Smooth muscle cell (in vitro differentiated cells): ENCODE data around the gene NOTUM. TPM values are rescaled to one million over a fixed set of nuclear protein-coding genes. Genes with fewer than 3 reads are reported as not detected.

ENCODE experiments used
- DNase-seq: peaks from one replicate; lab custom pipeline; 2025; ENCODE audit not compliant: unreplicated experiment; lab: John Stamatoyannopoulos, UW
- H2AFZ ChIP-seq: fragments of 200-600 bp; sonication (generic); 2 replicates; pipeline ENCODE4 v1.6.0; 2016; ENCODE audit warnings: antibody characterized with exemption, low read depth, mild to moderate bottlenecking
- H3F3A ChIP-seq: fragments of 200-600 bp; sonication (generic); 2 replicates; pipeline ENCODE4 v1.6.0; 2017; ENCODE audit warnings: antibody characterized with exemption, low read depth
- H3K27ac ChIP-seq: fragments of 200-600 bp; sonication (generic); 2 replicates; pipeline ENCODE4 v1.5.1; 2016; ENCODE audit warnings: low read depth, mild to moderate bottlenecking
- H3K27me3 ChIP-seq: fragments of 200-600 bp; sonication (generic); 2 replicates; pipeline ENCODE4 v1.6.1; 2016; ENCODE audit warnings: low read depth, mild to moderate bottlenecking
- H3K36me3 ChIP-seq: fragments of 200-600 bp; sonication (generic); 2 replicates; pipeline ENCODE4 v1.5.1; 2016; ENCODE audit warnings: low read depth
- H3K4me1 ChIP-seq: fragments of 200-600 bp; sonication (generic); 2 replicates; pipeline ENCODE4 v1.5.1; 2016; ENCODE audit warnings: low read depth
- H3K4me2 ChIP-seq: fragments of 200-600 bp; sonication (generic); 2 replicates; pipeline ENCODE4 v1.6.0; 2016; ENCODE audit warnings: mild to moderate bottlenecking
- H3K4me3 ChIP-seq: fragments of 200-600 bp; sonication (generic); 2 replicates; pipeline ENCODE4 v1.5.1; 2016; ENCODE audit warnings: mild to moderate bottlenecking
- H3K79me2 ChIP-seq: fragments of 200-600 bp; sonication (generic); 2 replicates; pipeline ENCODE4 v1.6.0; 2016; ENCODE audit warnings: low read depth, mild to moderate bottlenecking
- H3K9ac ChIP-seq: fragments of 200-600 bp; sonication (generic); 2 replicates; pipeline ENCODE4 v1.6.0; 2016; ENCODE audit warnings: low read depth
- H3K9me3 ChIP-seq: fragments of 200-600 bp; sonication (generic); replicated peaks from 2 replicates; pipeline ENCODE4 v1.5.1; 2016; ENCODE audit warnings: low read depth
- H4K20me1 ChIP-seq: fragments of 200-600 bp; sonication (generic); 2 replicates; pipeline ENCODE4 v1.6.0; 2016; ENCODE audit warnings: low read depth
- CTCF ChIP-seq: fragments of 200-600 bp; sonication (generic); IDR thresholded peaks from 2 replicates; pipeline ENCODE4 v1.5.1; 2017; ENCODE audit warnings: borderline replicate concordance, mild to moderate bottlenecking, antibody characterized with exemption; ENCODE audit not compliant: insufficient read depth, poor library complexity, severe bottlenecking
- WGBS: methylation state at CpG from one replicate; pipeline ENCODE4 v1.1.7; 2016; ENCODE audit warnings: low lambda C conversion rate; 5-methylcytosine and 5-hydroxymethylcytosine counted together
- polyA plus RNA-seq: library from polyadenylated mRNA; unstranded; fragments of >200 nt; fragmentation: Nextera tagmentation; extraction: Ambion mirVana; gene quantifications from 2 replicates; pipeline ENCODE4 v1.2.1, GENCODE V29; 2016
- total RNA-seq: library from RNA; depleted of rRNA; stranded (reverse); fragments of >200 nt; gene quantifications from 2 replicates; pipeline ENCODE4 v1.2.3, GENCODE V29; 2014

The NOTUM gene
- total and polyA plus RNA-seq, 2 experiments from 2014 or later = 0.90 to 2.9 TPM

- Histone ChIP-seq H4K20me1 (no peaks in the 10 kb centered on the region), H3K36me3 (no peaks in the 10 kb centered on the region), H3K27ac (no peak overlapping the region), H3K4me2 (peak overlapping the region; percentile 85), H3K4me1 (no peaks in the 10 kb centered on the region), H3F3A (peaks cover 7% of the 10 kb centered on the region), H3K79me2 (no peaks in the 10 kb centered on the region), H2AFZ (peak overlapping the region; percentile 31), H3K9ac (no peak overlapping the region), H3K9me3 (no peaks in the 10 kb centered on the region), H3K4me3 (peak overlapping the region; percentile 50), H3K27me3 (peaks cover 30% of the 10 kb centered on the region)
- no peak for TF ChIP-seq CTCF
- no peak for DNase-seq
- WGBS = 5% methylated on average over 65 of the region's 98 CpGs
These were observed 643 bp downstream of the NOTUM start for GRCh38 chr17:81960130-81960958.

- peak overlapping the region; percentile 50 for H3K4me3 ChIP-seq
- H3K9ac ChIP-seq = no peak overlapping the region
- H3K9me3 ChIP-seq = no peaks in the 10 kb centered on the region
- peak; percentile 28 for DNase-seq
- peak overlapping the region; percentile 85 for H3K4me2 ChIP-seq
- H3F3A ChIP-seq = peaks cover 2% of the 10 kb centered on the region
- H2AFZ ChIP-seq = peak overlapping the region; percentile 31
- H3K27me3 ChIP-seq = peaks cover 30% of the 10 kb centered on the region
- peak; percentile 79 for TF ChIP-seq CTCF
- no peaks in the 10 kb centered on the region for H4K20me1 ChIP-seq
- no peaks in the 10 kb centered on the region for H3K79me2 ChIP-seq
- H3K4me1 ChIP-seq = no peaks in the 10 kb centered on the region
- 9% methylated on average over 61 of the region's 112 CpGs for WGBS
- H3K27ac ChIP-seq = no peak overlapping the region
- H3K36me3 ChIP-seq = no peaks in the 10 kb centered on the region
These were observed 1.4 kb downstream of the NOTUM start for GRCh38 chr17:81959362-81960129.

GRCh38 chr17:81958633-81959342 lies 2.2 kb downstream of the NOTUM start:
- Histone ChIP-seq H3F3A (no peaks in the 10 kb centered on the region), H4K20me1 (no peaks in the 10 kb centered on the region), H3K36me3 (no peaks in the 10 kb centered on the region), H3K79me2 (no peaks in the 10 kb centered on the region), H3K27me3 (peaks cover 30% of the 10 kb centered on the region), H3K4me3 (no peak overlapping the region), H2AFZ (no peak overlapping the region), H3K9me3 (no peaks in the 10 kb centered on the region), H3K9ac (no peak overlapping the region), H3K27ac (no peak overlapping the region), H3K4me2 (no peak overlapping the region), H3K4me1 (no peaks in the 10 kb centered on the region)
- 82% methylated on average over 15 of the region's 15 CpGs for WGBS
- TF ChIP-seq CTCF = peak; percentile 2
- DNase-seq = no peak
